NCI-H446 (cell line): Measurements from ENCODE around the gene ABO.
"Not testable (repeated sequence)": the region's sequence is repeated elsewhere in the genome, so short reads cannot be mapped to it uniquely, and the experiment has no call there.

Experiments used
- DNase-seq, 2 experiments: peaks; one replicate each; lab custom pipeline; 2025; lab: John Stamatoyannopoulos, UW

ABO gene

DNA sequence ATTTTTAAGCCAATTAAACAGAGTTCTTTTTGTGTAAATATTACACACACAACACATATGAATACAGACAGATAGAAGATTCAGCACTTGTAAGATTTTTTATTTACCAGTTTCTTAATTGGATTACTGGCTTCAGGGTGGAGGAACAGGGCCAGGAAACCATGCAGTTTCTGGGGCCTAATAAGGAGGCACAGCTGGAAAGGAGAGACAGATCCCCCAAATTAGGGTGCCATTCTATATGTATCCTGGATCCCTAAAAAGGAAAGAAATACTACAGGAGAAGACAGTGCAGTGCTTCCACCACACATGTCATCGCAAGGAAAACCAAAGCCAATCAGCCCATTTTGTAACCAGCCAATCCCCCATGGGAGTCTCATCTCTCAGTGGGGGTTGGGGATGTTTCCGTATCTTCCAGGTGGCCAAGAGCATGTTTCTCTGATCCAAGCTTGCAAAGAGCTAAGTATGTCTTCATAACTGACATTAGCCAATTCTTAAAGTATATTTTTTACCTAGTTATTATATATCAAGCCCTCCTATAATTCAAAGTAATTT, 15.8 kb upstream of the ABO start:
- no peak for DNase-seq

DNA sequence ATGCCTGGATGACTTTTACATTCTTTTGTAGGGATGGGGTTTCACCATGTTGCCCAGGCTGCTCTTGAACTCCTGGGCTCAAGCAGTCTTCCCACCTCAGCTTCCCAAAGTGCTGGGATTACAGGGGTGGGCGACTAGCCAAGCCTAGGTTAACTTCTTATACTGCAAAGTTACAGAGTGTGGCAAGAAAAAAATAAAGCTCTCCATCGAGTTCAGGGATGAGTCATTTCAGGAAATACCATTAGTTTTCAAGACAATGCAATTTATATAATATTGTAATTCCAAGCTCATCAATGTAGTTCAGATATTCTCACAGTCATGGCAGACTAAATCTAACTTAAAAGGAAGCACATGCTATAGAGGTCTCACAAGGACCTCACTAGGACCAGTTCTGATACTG, 11.5 kb upstream of the ABO start:
- DNase-seq, result no peak

- no peak for DNase-seq
These were observed 10.3 kb upstream of the ABO start for GRCh38 chr9:133285252-133285775.

GRCh38 chr9:133284362-133284761, 9.4 kb upstream of the ABO start:
- DNase-seq, result no peak

GRCh38 chr9:133283255-133284032, 8.4 kb upstream of the ABO start:
- DNase-seq, result not testable (repeated sequence)

- no peak for DNase-seq
These were observed 7.7 kb upstream of the ABO start for GRCh38 chr9:133282464-133283238.

DNA sequence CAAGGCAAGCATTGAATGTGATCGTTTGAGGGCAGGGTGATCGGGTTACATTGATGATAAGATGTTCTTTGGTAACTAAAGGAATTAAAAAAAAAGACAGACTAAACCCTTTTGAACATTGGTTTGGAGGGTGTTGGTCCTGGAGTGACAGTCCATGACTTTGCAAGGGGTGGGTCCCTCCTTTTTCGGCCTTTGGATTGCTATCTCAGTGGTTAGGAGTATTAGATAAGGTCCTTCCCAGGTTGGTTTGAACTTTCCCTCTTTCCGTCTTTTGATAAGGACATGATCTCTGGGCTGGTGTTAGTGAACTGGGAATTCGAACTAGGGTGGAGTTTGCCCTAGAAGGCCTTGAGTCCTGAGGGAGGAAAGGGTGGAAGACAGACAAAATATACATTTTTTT, 5.4 kb upstream of the ABO start:
- no peak for DNase-seq

- DNase-seq, result no peak
These were observed 3.4 kb upstream of the ABO start for GRCh38 chr9:133278161-133279114.

DNA sequence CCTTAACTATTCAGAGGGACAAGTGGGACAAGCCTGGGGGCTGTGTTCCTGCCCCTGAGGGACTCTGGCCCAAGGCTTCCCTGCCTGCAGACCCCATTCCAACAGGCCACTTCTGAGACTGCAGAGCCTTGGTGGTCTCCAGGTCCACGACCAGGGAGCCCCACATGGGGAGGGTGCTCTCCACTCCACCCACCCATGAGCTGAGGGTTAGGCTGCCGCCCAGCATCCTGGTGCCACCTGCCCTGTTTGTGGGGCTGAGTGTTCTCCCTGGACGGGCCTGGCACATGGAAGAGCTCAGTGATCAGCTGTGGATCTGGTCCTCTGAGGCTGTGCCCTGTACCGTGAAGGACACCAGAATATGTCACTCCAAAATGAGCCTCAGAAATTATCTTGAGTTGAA, 2.5 kb upstream of the ABO start:
- no peak for DNase-seq

GRCh38 chr9:133276923-133277322, 1.9 kb upstream of the ABO start:
- no peak for DNase-seq

DNA sequence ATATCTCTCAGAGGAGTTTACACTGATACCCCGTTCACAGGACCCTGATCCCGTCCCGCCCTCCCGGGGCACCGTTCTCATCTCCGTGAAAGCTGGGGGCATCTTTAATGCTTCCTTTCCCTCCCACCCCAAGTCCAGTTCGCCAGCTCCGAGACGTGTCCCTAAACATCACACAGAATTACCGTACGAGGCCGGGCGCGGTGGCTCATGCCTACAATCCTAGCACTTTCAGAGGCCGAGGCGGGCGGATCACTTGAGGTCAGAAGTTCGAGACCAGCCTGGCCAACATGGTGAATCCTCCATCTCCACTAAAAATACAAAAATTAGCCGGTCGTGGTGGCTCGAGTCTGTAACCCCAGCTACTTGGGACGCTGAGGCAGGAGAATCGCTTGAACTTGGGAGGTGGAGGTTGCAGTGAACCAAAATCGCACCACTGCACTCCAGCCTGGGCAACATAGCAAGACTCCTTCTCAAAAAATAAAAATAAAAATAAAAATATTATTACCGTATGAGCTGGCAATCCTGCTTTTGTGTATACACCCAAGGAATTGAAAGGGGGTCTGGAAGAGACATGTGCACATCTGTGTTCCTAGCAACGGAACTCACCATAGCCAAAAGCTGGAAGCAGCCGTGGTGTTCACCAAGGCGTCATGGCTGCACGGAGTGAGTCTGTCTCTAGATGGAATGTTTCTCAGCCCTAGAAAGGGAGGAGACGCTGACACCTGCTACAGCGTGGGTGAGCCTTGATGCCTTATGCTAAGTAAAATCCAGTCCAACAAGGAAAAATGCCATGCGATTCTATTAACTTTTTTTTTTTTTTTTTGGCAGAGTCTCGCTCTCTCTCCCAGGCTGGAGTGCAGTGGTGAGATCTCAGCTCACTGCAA, 1.2 kb upstream of the ABO start:
- DNase-seq, result no peak

GRCh38 chr9:133274236-133275104, 531 bp downstream of the ABO start:
- DNase-seq, result no peak

DNA sequence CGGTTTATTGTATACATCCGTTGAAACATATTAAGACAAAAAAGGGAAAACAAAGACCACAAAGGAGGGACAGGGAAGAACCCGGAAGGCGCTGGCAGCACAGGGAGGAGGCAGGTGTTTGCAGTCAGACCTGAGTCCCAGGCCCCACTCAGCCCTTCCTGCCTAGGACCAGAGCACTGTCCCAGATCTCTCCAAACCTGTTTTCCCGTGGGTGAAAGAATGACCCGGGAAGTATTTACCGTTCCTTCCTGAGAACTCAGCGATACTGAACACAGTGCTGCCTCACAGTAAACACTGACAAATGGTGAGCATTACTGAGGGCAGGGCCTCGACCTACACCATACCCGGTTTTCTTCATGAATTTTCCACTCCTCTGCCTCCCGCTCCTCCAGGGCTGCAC, 1.2 kb downstream of the ABO start:
- no peak for DNase-seq

DNA sequence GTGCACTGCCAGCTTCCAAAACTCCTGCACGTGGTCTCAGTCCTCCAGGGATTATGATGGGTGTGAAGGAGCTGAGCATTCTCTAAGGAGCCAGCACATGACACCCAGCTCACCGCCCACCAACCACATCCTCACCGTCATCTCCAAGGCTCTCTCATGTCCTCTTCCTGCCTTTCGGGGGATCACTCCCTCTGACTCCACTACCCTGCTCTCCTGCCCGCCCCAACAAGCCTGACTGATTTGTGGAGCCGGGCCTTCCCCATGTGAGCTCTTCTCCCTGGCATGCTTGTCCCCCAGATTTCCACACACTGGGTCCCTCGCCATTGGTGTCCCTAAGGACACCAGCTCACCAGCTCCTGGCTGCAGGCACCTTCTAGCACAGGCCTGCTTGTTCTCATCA, 1.9 kb downstream of the ABO start:
- DNase-seq, result no peak

DNA sequence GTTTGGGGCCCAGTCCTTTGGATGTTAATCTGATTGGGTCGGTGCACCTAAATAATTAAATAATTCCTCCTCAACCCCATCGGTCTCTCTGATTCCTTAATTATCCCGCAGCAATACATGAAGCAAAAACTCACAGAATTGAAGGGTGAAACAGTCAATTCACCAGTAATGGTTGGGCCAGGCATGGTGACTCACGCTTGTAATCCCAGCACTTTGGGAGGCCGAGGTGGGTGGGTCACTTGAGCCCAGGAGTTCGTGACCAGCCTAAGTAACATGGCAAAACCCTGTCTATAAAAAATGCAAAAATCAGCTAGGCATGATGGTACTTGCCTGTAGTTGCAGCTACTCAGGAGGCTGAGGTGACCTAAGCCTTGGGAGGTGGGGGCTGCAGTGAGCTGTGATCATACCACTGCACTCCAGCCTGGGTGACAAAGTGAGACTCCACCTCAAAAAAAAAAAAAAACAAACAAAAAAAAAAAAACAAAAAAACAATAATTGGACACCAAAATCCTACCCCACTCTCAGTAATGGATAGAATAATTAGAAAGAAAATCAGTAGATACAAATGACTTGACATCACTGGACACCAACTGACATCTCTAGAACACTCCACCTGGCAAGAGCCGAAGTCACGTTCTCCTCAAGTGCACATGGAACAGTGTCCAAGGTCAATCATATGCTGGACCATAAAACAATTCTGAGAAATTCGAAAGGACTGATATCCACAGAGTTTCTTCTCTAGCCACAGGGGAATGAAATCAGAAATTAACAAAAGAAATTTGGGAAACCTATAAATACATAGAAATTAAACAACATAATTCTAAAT, 5.3 kb downstream of the ABO start:
- DNase-seq, result no peak

DNA sequence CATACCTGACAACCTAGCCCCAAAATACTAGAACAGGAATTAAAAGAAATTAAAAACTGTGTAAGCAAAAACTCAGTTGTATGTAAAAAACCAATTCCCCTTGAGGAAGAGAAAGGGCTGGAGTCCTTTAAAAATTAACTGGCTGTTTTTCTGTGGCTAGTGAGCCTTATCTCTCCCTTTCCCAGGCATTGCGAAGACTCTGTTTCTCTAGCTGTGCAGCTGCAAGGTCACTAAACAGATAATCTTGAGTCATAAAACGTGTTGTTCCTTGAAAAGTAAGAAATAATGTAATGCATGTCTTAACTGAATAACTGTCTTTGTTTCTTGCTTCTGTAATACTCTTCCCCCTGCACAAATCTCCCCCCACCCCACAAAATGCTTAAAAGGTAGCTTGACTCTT, 5.9 kb downstream of the ABO start:
- DNase-seq, result not testable (repeated sequence)

GRCh38 chr9:133268335-133269056, 6.5 kb downstream of the ABO start:
- no peak for DNase-seq

GRCh38 chr9:133264235-133264764, 10.7 kb downstream of the ABO start:
- no peak for DNase-seq
